HG03135 (cell line): ENCODE measurements around the gene ANKRD12.
"Not testable (repeated sequence)": the region's sequence is repeated elsewhere in the genome, so short reads cannot be mapped to it uniquely, and the experiment has no call there.

Experiments used
- ATAC-seq: cut with Tn5 transposase; IDR thresholded peaks from one replicate; pipeline ENCODE4 v1.9.1; 2021; ENCODE audit warnings: mild to moderate bottlenecking, moderate library complexity; ENCODE audit not compliant: unreplicated experiment

ANKRD12 gene

GRCh38 chr18:9140381-9140780 is 3.8 kb downstream of the ANKRD12 start:
- no peak for ATAC-seq

DNA sequence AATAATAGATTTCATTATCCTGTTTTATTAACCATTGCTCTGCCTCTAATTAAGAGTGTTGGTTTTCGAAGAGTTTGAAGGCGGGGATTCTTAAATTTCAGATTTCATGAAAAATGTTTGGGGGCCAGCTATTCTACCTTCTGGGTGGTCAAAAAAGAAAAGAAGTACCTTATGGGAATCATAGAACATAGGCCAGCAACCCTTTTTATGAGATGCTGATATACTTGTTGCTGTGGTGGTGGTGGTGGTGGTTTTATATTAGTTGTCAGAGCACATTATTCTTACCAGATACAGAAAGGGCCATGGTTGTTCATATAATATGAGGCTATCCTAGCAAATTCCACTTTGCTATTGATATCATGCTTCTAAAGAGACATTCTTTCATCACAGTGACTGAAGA is 4.4 kb downstream of the ANKRD12 start:
- no peak for ATAC-seq

DNA sequence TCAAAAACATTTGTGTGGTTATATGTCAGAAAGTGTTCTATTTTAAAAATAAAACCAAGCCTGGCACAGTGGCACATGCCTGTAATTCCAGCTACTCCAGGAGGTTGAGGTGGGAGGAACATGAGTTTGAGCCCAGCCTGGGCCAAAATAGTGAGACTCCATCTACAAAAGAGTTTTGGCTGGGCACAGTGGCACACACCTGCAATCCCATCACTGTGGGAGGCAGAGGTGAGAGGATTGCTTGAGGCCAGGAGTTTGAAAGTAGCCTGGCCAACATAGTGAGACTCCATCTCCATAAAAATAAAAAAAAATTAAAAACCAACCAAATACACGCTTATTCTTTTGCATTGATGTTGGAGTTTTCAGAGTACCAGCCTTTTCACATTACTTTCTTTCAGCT is 9.6 kb downstream of the ANKRD12 start:
- ATAC-seq, result no peak

DNA sequence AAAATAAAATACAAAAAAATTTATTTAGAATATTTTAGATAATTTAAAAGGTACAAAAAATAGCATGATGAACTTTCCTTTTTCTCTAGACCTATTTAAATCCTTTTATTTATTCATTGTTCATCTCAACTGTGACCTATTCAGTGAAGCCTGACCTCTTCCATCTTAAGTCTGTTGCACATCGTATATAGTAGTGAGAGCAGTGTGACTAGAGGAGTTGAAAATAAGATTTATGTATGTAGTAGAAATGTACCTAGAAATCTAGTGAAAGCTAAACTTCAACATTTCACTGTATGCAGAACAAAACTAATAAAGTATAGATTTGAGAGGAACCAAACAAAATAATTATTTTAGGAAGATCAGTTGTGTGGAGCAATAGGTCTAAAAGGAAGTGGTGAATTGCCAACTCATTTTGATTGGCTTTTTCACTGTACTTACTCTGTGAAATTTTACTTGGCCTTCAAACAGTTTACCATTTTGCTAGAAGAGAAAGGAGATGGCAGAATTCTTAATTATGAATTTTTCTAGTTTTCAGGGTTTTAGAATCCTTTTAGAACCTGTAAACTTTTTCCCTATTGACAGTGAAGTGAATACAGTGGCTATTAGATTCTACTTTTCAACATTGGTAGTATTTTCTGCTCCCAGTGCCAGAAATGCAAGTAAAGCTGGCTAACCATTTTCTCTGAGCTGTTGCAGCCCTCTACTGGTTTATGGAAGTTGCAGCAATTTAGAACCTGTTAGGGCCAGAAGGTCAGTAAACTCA is 11.0 kb downstream of the ANKRD12 start:
- no peak for ATAC-seq

DNA sequence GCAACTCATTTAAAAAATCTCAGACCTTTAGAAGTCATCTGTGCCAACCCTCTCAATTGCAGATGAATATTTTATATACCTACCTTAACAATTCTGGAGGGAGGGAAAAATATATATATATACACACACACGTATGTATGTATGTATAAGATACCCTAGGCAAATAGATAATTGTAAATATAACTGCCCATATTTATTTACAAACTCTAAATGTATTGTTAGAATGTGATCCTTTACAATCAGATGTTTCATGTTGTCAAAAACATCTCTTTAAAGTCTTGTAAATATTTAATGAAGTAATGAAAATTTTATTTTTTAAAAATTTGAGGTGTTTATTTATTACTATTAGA is 11.6 kb downstream of the ANKRD12 start:
- ATAC-seq, result no peak

- no peak for ATAC-seq
Measured at GRCh38 chr18:9150121-9150520, 13.5 kb downstream of the ANKRD12 start.

DNA sequence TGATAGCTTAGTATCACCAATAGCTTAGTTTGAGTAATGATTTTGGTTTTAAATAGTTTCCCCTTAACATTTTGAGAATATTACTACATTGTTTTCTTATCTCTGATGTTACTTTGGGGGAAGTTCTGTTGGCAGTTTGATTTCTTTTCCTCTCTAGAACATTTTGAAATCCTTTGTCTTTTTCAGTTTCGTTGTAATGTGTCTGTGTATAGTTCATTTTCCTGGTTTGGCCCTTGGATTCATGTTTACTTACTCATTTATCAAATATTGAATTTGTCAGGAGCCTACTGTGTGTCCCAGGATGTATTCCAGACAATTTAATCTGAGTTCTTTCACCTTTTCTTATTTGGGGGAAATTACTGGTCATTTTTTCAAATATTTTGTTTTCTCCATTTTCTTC is 16.7 kb downstream of the ANKRD12 start:
- no peak for ATAC-seq

DNA sequence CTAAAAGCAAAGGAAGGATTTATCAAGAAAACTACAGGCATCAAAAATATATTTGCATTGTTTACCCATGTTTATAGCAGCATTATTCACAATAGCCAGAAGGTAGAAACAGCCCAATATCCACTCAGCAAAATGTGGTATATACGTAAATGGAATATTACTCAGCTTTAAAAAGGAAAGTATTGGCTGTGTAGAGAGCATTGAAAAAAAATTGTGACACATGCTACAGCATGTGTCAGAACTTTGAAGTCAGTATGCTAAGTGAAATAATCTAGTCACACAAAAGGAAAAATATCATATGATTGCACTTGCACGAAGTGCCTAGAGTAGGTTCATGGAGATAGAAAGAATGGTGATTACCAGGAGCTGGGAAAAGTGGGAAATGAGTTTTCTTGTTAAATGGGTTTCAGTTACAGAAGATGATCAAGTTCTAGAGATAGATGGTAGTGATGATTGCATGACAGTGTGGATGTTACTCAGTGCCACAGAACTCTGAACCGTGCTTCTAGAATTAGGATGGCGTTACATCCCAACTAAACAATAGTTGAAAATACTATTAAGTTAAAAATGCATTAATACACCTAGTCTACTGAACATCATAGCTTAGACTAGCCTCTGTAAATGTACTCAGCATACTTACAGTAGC is 20.1 kb downstream of the ANKRD12 start:
- no peak for ATAC-seq

DNA sequence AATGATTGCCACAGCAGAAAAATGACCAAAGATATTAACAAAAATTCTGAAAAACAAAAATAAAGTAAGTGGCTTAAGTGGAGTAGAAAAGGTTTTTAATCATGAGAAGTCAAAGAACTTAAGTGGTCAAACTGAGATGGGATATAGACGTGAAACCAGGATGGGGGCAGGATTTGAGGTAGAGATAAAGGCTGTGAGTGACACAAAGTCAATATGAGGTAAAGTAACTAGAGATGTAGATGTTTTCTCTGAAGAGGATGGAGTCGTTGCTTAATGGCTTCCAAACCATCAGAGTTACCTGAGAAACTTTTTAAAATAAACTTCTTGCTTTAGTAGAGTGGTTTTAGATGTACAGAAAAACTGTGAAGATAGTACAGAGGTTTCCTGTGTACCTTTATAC is 21.2 kb downstream of the ANKRD12 start:
- ATAC-seq, result no peak

DNA sequence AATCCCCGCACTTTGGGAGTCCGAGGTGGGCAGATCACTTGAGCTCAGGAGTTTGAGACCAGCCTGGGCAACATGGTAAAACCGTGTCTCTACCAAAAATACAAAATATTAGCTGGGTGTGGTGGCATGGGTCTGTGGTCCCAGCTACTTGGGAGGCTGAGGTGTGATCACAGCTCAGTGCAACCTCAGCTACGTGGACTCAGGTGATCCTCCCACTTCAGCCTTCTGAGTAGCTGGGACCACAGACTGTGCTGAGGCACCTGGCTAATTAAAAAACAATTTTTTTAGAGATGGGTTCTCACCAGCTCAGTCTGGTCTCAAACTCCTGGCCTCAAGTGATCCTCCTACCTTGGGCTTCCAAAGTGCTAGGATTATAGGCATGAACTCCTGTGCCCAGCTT is 23.4 kb downstream of the ANKRD12 start:
- ATAC-seq, result no peak

DNA sequence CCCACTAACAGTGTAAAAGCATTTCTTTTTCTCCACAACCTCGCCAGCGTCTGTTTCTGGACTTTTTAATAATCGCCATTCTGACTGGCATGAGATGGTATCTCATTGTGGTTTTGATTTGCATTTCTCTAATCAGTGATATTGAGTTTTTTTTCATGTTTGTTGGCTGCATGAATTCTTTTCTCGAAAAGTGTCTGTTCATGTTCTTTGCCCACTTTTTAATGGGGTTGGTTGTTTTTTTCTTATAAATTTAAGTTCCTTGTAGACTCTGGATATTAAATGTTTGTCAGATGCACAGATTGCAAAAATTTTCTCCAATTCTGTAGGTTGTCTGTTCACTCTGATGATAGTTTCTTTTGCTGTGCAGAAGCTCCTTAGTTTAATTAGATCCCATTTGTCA is 26.1 kb downstream of the ANKRD12 start:
- not testable (repeated sequence) for ATAC-seq

- ATAC-seq, result not testable (repeated sequence)
Measured at GRCh38 chr18:9164149-9164548, 27.6 kb downstream of the ANKRD12 start.

GRCh38 chr18:9165883-9166282 is 29.3 kb downstream of the ANKRD12 start:
- not testable (repeated sequence) for ATAC-seq

DNA sequence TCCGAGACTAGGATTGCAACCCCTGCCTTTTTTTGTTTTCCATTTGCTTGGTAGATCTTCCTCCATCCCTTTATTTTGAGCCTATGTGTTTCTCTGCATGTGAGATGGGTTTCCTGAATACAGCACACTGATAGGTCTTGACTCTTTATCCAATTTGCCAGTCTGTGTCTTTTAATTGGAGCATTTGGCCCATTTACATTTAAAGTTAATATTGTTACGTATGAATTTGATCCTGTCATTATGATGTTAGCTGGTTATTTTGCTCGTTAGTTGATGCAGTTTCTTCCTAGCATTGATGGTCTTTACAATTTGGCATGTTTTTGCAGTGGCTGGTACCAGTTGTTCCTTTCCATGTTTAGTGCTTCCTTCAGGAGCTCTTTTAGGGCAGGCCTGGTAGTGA is 32.9 kb downstream of the ANKRD12 start:
- not testable (repeated sequence) for ATAC-seq

- ATAC-seq, result not testable (repeated sequence)
Measured at GRCh38 chr18:9171919-9172318, 35.3 kb downstream of the ANKRD12 start.

- ATAC-seq, result no peak
Measured at GRCh38 chr18:9172506-9173127, 36.0 kb downstream of the ANKRD12 start.

DNA sequence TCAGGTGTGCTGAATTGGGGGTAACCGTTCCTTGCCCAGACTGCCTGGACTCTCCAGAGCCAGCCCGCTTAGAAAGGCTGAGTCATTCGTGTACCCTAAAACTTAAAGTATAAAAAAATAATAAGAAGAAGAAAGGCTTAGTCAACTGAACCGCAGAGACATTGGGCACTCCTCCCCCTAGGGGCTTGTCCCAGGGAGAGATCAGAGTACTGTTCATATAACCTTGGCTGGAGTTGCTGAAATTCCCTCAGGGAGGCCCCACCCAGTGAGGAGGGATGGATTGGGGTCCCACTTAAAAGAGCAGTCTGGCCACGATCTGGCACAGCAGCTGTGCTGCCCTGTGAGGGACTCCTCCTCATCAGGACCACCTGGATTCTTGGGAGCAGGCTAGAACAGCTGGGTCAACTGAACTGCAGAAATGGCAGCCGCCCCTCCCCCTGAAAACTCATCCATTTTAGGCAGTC is 37.2 kb downstream of the ANKRD12 start:
- no peak for ATAC-seq

- no peak for ATAC-seq
Measured at GRCh38 chr18:9174302-9174701, 37.7 kb downstream of the ANKRD12 start.

- ATAC-seq, result no peak
Measured at GRCh38 chr18:9175115-9175514, 38.5 kb downstream of the ANKRD12 start.

DNA sequence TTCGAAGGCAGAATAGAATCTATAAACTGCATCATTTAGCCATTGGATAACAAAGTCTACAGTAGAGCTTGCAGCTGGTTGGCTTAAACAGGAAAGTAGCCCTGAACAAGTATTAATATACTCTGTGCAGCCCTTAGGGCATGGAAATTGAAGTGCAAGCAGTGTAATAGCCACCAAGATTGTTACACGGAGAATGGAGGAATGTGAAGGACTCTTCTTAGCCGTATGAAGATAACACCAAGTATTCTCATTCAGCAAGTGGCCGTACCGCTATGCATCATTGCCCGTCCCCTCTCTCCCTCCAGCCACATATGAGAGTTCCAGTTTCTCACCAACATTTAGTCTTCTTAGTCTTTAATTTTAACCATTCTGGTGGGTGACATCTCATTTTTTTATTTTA is 40.5 kb downstream of the ANKRD12 start:
- ATAC-seq, result no peak

DNA sequence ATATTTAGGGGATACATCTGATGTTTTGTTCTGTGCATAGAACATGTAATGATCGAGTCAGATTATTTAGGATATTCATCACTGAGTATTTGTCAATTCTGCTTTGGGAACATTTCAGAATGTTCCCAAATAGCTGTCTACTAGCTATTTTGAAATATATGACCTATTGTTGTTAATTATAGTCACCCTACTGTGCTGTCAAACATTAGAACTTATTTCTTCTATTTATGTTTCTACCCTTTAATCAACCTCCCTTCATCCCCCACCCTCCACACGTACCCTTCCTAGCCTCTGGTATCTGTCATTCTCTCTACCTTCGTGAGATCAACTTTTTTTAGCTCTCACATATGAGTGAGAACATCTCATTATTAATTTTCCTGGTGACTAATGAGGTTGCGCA is 40.9 kb downstream of the ANKRD12 start:
- ATAC-seq, result no peak

DNA sequence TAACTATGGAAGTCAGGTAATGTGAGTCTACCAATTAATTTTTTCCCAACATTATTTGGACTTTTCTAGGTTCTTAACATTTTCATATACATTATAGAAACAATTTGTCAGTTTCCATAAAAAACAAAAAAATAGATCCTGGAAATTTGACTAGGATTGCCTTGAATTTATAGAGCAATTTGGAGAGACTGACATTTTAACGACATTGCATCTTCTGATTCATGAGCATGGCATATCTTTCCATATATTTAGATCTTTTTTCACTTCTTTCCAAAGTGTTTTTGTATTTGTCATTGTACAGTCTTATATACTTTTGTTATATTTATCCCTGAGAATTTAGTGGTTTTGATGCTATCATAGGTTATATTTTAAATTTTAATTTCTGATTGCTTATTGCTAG is 42.0 kb downstream of the ANKRD12 start:
- no peak for ATAC-seq
